ENCODE data around the gene PLEKHA4. TPM values are rescaled to one million over a fixed set of nuclear protein-coding genes. Genes with fewer than 3 reads are reported as not detected.

PLEKHA4 gene
- total and polyA plus RNA-seq, 2 of the 13 experiments (the other 11 are each of a cell fraction or from before 2014, with no cell fraction given): 4.8 to 6.0 TPM

- TF ChIP-seq ZNF138 (CRISPR knock-in tag; IDR thresholded peaks at IDR 0.05; ENCODE audit: low read depth) (no peak), NFE2L2 (IDR thresholded peaks at IDR 0.05; ENCODE audit: low read length) (peak; percentile 49; the same call in 1 of the 2 replicates), TGIF2 (CRISPR knock-in tag; IDR thresholded peaks at IDR 0.05) (peak; percentile 32; the same call in 1 of the 2 replicates), ZFY (CRISPR knock-in tag; IDR thresholded peaks at IDR 0.05) (peak; percentile 92), SOX5 (CRISPR knock-in tag; IDR thresholded peaks at IDR 0.05; ENCODE audit: borderline replicate concordance) (no peak; the same call in 1 of the 2 replicates), ZBTB20 (CRISPR knock-in tag; IDR thresholded peaks at IDR 0.05; ENCODE audit: borderline replicate concordance, low read depth) (peak; percentile 69; the same call in 1 of the 2 replicates), ZKSCAN5 (CRISPR knock-in tag; IDR thresholded peaks at IDR 0.05) (no peak), ZNF556 (CRISPR knock-in tag; IDR thresholded peaks at IDR 0.05; ENCODE audit: borderline replicate concordance) (peak; percentile 58; the same call in 1 of the 2 replicates), ELF3 (CRISPR knock-in tag; IDR thresholded peaks at IDR 0.05) (peak; percentile 44), SNAI1 (CRISPR knock-in tag; IDR thresholded peaks at IDR 0.05; ENCODE audit: borderline replicate concordance) (no peak; the same call in 1 of the 2 replicates), YEATS2 (CRISPR knock-in tag; IDR thresholded peaks at IDR 0.05; ENCODE audit: borderline replicate concordance) (peak; percentile 52; the same call in 1 of the 2 replicates), ZBTB42 (CRISPR knock-in tag; IDR thresholded peaks at IDR 0.05) (0 out of 2 replicates have a peak, but pooled peaks have one; percentile 63), ZBTB2 (CRISPR knock-in tag; IDR thresholded peaks at IDR 0.05; ENCODE audit: low read depth) (no peak), ASH2L (IDR thresholded peaks at IDR 0.05; ENCODE audit: insufficient read length, low read depth, low read length) (peak; percentile 54), ZNF333 (CRISPR knock-in tag; IDR thresholded peaks at IDR 0.05; ENCODE audit: borderline replicate concordance) (no peak), RFX3 (CRISPR knock-in tag; IDR thresholded peaks at IDR 0.05) (no peak), ZNF274 (CRISPR knock-in tag; IDR thresholded peaks at IDR 0.05) (peak; percentile 81; the same call in 1 of the 2 replicates), RAD21 (CRISPR knock-in tag; IDR thresholded peaks at IDR 0.05) (no peak), FOXP1 (IDR thresholded peaks at IDR 0.05) (no peak), FOXP1 (CRISPR knock-in tag; IDR thresholded peaks at IDR 0.05) (0 out of 2 replicates have a peak, but pooled peaks have one; percentile 18), SRF (IDR thresholded peaks at IDR 0.05; ENCODE audit: low read depth, low read length) (no peak)
- TF ChIP-seq, protein P1, sequence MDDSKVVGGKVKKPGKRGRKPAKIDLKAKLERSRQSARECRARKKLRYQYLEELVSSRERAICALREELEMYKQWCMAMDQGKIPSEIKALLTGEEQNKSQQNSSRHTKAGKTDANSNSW (CRISPR knock-in tag; IDR thresholded peaks at IDR 0.05; ENCODE audit: borderline replicate concordance): 0 out of 2 replicates have a peak, but pooled peaks have one; percentile 27
- TF ChIP-seq, protein P2, sequence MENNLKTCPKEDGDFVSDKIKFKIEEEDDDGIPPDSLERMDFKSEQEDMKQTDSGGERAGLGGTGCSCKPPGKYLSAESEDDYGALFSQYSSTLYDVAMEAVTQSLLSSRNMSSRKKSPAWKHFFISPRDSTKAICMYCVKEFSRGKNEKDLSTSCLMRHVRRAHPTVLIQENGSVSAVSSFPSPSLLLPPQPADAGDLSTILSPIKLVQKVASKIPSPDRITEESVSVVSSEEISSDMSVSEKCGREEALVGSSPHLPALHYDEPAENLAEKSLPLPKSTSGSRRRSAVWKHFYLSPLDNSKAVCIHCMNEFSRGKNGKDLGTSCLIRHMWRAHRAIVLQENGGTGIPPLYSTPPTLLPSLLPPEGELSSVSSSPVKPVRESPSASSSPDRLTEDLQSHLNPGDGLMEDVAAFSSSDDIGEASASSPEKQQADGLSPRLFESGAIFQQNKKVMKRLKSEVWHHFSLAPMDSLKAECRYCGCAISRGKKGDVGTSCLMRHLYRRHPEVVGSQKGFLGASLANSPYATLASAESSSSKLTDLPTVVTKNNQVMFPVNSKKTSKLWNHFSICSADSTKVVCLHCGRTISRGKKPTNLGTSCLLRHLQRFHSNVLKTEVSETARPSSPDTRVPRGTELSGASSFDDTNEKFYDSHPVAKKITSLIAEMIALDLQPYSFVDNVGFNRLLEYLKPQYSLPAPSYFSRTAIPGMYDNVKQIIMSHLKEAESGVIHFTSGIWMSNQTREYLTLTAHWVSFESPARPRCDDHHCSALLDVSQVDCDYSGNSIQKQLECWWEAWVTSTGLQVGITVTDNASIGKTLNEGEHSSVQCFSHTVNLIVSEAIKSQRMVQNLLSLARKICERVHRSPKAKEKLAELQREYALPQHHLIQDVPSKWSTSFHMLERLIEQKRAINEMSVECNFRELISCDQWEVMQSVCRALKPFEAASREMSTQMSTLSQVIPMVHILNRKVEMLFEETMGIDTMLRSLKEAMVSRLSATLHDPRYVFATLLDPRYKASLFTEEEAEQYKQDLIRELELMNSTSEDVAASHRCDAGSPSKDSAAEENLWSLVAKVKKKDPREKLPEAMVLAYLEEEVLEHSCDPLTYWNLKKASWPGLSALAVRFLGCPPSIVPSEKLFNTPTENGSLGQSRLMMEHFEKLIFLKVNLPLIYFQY (CRISPR knock-in tag; IDR thresholded peaks at IDR 0.05; ENCODE audit: borderline replicate concordance): no peak
- TF ChIP-seq, protein P3, sequence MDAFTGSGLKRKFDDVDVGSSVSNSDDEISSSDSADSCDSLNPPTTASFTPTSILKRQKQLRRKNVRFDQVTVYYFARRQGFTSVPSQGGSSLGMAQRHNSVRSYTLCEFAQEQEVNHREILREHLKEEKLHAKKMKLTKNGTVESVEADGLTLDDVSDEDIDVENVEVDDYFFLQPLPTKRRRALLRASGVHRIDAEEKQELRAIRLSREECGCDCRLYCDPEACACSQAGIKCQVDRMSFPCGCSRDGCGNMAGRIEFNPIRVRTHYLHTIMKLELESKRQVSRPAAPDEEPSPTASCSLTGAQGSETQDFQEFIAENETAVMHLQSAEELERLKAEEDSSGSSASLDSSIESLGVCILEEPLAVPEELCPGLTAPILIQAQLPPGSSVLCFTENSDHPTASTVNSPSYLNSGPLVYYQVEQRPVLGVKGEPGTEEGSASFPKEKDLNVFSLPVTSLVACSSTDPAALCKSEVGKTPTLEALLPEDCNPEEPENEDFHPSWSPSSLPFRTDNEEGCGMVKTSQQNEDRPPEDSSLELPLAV (CRISPR knock-in tag; conservative IDR thresholded peaks at IDR 0.05; ENCODE audit: low read depth): no peak
Observed at GRCh38 chr19:48806818-48807589, 61.4 kb downstream of the PLEKHA4 start (continued).
